CD4-positive, alpha-beta T cell treated with Interleukin-21 for 1 hour (primary cell): ENCODE data around the gene TMEM120B.
"Not testable (repeated sequence)": the region's sequence is repeated elsewhere in the genome, so short reads cannot be mapped to it uniquely, and the experiment has no call there.

Experiments used
- DNase-seq: peaks from one replicate; pipeline ENCODE4 v3.0.0-alpha.2; 2020

Gene TMEM120B

GRCh38 chr12:121709478-121709961 lies 3.0 kb upstream of the TMEM120B start:
- no peak for DNase-seq

GRCh38 chr12:121711361-121712189 lies 977 bp upstream of the TMEM120B start:
- peak; percentile 35 for DNase-seq

- peak; percentile 37 for DNase-seq
These were observed 427 bp upstream of the TMEM120B start for GRCh38 chr12:121712190-121712460.

GRCh38 chr12:121713257-121713777 lies 765 bp downstream of the TMEM120B start:
- DNase-seq: no peak

GRCh38 chr12:121713793-121714192 lies 1.2 kb downstream of the TMEM120B start:
- DNase-seq: no peak

- not testable (repeated sequence) for DNase-seq
These were observed 2.5 kb downstream of the TMEM120B start for GRCh38 chr12:121715055-121715454.

- no peak for DNase-seq
These were observed 3.4 kb downstream of the TMEM120B start for GRCh38 chr12:121715862-121716435.

- no peak for DNase-seq
These were observed 4.6 kb downstream of the TMEM120B start for GRCh38 chr12:121717041-121717699.

GRCh38 chr12:121718653-121719239 lies 6.2 kb downstream of the TMEM120B start:
- DNase-seq: no peak

- no peak for DNase-seq
These were observed 7.4 kb downstream of the TMEM120B start for GRCh38 chr12:121719926-121720414.

GRCh38 chr12:121720762-121721161 lies 8.2 kb downstream of the TMEM120B start:
- no peak for DNase-seq

- no peak for DNase-seq
These were observed 10.0 kb downstream of the TMEM120B start for GRCh38 chr12:121722511-121722910.

- no peak for DNase-seq
These were observed 10.6 kb downstream of the TMEM120B start for GRCh38 chr12:121723200-121723599.

GRCh38 chr12:121724925-121725324 lies 12.4 kb downstream of the TMEM120B start:
- no peak for DNase-seq

GRCh38 chr12:121725423-121725822 lies 12.9 kb downstream of the TMEM120B start:
- no peak for DNase-seq

- no peak for DNase-seq
These were observed 16.5 kb downstream of the TMEM120B start for GRCh38 chr12:121729021-121729420.

- DNase-seq: no peak
These were observed 18.9 kb downstream of the TMEM120B start for GRCh38 chr12:121731473-121731872.

- DNase-seq: no peak
These were observed 21.3 kb downstream of the TMEM120B start for GRCh38 chr12:121733849-121734248.

- DNase-seq: no peak
These were observed 25.8 kb downstream of the TMEM120B start for GRCh38 chr12:121738340-121738858.

- DNase-seq: no peak
These were observed 28.3 kb downstream of the TMEM120B start for GRCh38 chr12:121740847-121741246.

GRCh38 chr12:121741743-121742142 lies 29.2 kb downstream of the TMEM120B start:
- DNase-seq: no peak

GRCh38 chr12:121745545-121745944 lies 33.0 kb downstream of the TMEM120B start:
- not testable (repeated sequence) for DNase-seq

- no peak for DNase-seq
These were observed 35.6 kb downstream of the TMEM120B start for GRCh38 chr12:121748218-121748570.
